Measurements from ENCODE around the gene EFHD1. TPM values are rescaled to one million over a fixed set of nuclear protein-coding genes. Genes with fewer than 3 reads are reported as not detected.

The EFHD1 gene
- polyA plus RNA-seq, 3 donors = not detected

- WGBS (ENCODE audit: insufficient coverage) = 92% methylated on average over 3 of the region's 10 CpGs
- peaks cover 0 to 2% of the 10 kb centered on the region in 2 donors for H3K27me3 ChIP-seq (ENCODE audit: control insufficient read depth in 2 of 2, insufficient read depth in 2 of 2, low read length in 2 of 2)
- Mint-ChIP-seq H3K4me3 (no peak overlapping the region), H3K9me3 (no peaks in the 10 kb centered on the region), H3K27me3 (ENCODE audit: low read depth in 3 of 3) (peaks cover 1 to 18% (median 5%) of the 10 kb centered on the region in 3 donors), H3K4me1 (peaks cover 17% of the 10 kb centered on the region), H3K36me3 (no peaks in the 10 kb centered on the region), H3K27ac (no peak overlapping the region)
- H3K4me1 ChIP-seq (ENCODE audit: control insufficient read depth in 1 of 2, insufficient read depth in 2 of 2, low read length in 2 of 2) = peaks cover 8 to 11% of the 10 kb centered on the region in 2 donors
- H3K4me3 ChIP-seq (replicated peaks in 1 of 3; ENCODE audit: low read depth in 2 of 3, low read length in 3 of 3) = no peak overlapping the region
- H3K9ac ChIP-seq (ENCODE audit: insufficient read depth, low read length, poor library complexity, severe bottlenecking) = no peak overlapping the region
- DNase-seq = no peak
- TF ChIP-seq CTCF (IDR thresholded peaks at IDR 0.05) = no peak
- H3K9me3 ChIP-seq (replicated peaks in 1 of 2; ENCODE audit: control insufficient read depth in 1 of 2, insufficient read depth in 1 of 2, low read length in 2 of 2) = no peaks in the 10 kb centered on the region
- no peaks in the 10 kb centered on the region for H4K20me1 ChIP-seq (ENCODE audit: insufficient read depth, low read length)
- H3K79me2 ChIP-seq (ENCODE audit: insufficient read depth, low read length) = no peaks in the 10 kb centered on the region
- intact Hi-C loops (cut with micrococcal nuclease) = no loop called here
- no peak overlapping the region for H3K27ac ChIP-seq (ENCODE audit: low read depth in 1 of 2, low read length in 2 of 2)
- no peak overlapping the region for H3K4me2 ChIP-seq (replicated peaks; ENCODE audit: extremely low read depth, low read length, poor library complexity, severe bottlenecking)
- no peaks in the 10 kb centered on the region for H3K36me3 ChIP-seq (replicated peaks in 1 of 2; ENCODE audit: control insufficient read depth in 1 of 2, insufficient read depth in 2 of 2, low read length in 2 of 2)
- H2AFZ ChIP-seq (ENCODE audit: insufficient read depth, low read depth, low read length, poor library complexity, severe bottlenecking) = no peak overlapping the region
These were observed 28.9 kb upstream of the EFHD1 start for GRCh38 chr2:232604535-232604934.

- Mint-ChIP-seq H3K27me3 (ENCODE audit: low read depth in 3 of 3) (peaks cover 3 to 18% (median 5%) of the 10 kb centered on the region in 3 donors), H3K27ac (no peak overlapping the region), H3K36me3 (no peaks in the 10 kb centered on the region), H3K4me1 (peaks cover 17% of the 10 kb centered on the region), H3K4me3 (no peak overlapping the region), H3K9me3 (no peaks in the 10 kb centered on the region)
- Histone ChIP-seq H3K9ac (ENCODE audit: insufficient read depth, low read length, poor library complexity, severe bottlenecking) (no peak overlapping the region), H3K4me3 (replicated peaks in 1 of 3; ENCODE audit: low read depth in 2 of 3, low read length in 3 of 3) (no peak overlapping the region), H3K9me3 (replicated peaks in 1 of 2; ENCODE audit: control insufficient read depth in 1 of 2, insufficient read depth in 1 of 2, low read length in 2 of 2) (no peaks in the 10 kb centered on the region), H4K20me1 (ENCODE audit: insufficient read depth, low read length) (no peaks in the 10 kb centered on the region), H3K27me3 (ENCODE audit: control insufficient read depth in 2 of 2, insufficient read depth in 2 of 2, low read length in 2 of 2) (peaks cover 0 to 2% of the 10 kb centered on the region in 2 donors), H3K4me2 (replicated peaks; ENCODE audit: extremely low read depth, low read length, poor library complexity, severe bottlenecking) (no peak overlapping the region), H3K27ac (ENCODE audit: low read depth in 1 of 2, low read length in 2 of 2) (no peak overlapping the region), H3K36me3 (replicated peaks in 1 of 2; ENCODE audit: control insufficient read depth in 1 of 2, insufficient read depth in 2 of 2, low read length in 2 of 2) (no peaks in the 10 kb centered on the region), H2AFZ (ENCODE audit: insufficient read depth, low read depth, low read length, poor library complexity, severe bottlenecking) (no peak overlapping the region), H3K79me2 (ENCODE audit: insufficient read depth, low read length) (no peaks in the 10 kb centered on the region), H3K4me1 (ENCODE audit: control insufficient read depth in 1 of 2, insufficient read depth in 2 of 2, low read length in 2 of 2) (peaks cover 8 to 11% of the 10 kb centered on the region in 2 donors)
- TF ChIP-seq CTCF (IDR thresholded peaks at IDR 0.05) = no peak
- intact Hi-C loops (cut with micrococcal nuclease) = no loop called here
- no peak for DNase-seq
- 92% methylated on average over 17 of the region's 17 CpGs for WGBS (ENCODE audit: insufficient coverage)
These were observed 26.4 kb upstream of the EFHD1 start for GRCh38 chr2:232607011-232607410.
